Measurements from ENCODE around the gene FIZ1. TPM values are rescaled to one million over a fixed set of nuclear protein-coding genes. Genes with fewer than 3 reads are reported as not detected.

FIZ1 gene
- total RNA-seq, 1 experiment from 2014 or later = 6.3 TPM

- DNase-seq (ENCODE audit: low read depth) = no peak
These were observed 36.6 kb upstream of the FIZ1 start for GRCh38 chr19:55635856-55636440.

- DNase-seq (ENCODE audit: low read depth) = no peak
These were observed 36.0 kb upstream of the FIZ1 start for GRCh38 chr19:55635334-55635717.

- DNase-seq (ENCODE audit: low read depth) = no peak
These were observed 34.5 kb upstream of the FIZ1 start for GRCh38 chr19:55633861-55634260.

- DNase-seq (ENCODE audit: low read depth) = peak; percentile 90
These were observed 33.1 kb upstream of the FIZ1 start for GRCh38 chr19:55632463-55632834.

GRCh38 chr19:55626350-55626749 lies 27.0 kb upstream of the FIZ1 start:
- no peak for DNase-seq (ENCODE audit: low read depth)

DNA sequence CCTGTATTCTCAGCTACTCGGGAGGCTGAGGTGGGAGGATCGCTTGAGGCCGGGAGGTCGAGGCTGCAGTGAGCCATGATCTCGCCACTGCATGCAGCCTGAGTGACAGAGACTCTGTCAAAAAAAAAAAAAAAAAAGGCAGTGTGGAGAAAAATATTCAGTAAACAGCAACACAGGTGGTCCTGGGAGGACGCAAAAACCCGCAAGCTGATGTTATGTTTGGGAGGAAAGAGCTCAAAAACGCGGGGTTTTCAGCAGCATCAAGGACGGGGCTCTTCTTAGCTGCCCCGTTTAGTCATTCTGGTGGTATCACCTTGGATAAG lies 25.6 kb upstream of the FIZ1 start:
- DNase-seq (ENCODE audit: low read depth) = no peak

- DNase-seq (ENCODE audit: low read depth) = peak; percentile 86
These were observed 25.0 kb upstream of the FIZ1 start, which contains the start of gene ZNF784 for GRCh38 chr19:55624109-55625003. TSS of gene ZNF784 (minus strand) at chr19:55624566. CDS start at chr19:55624561, 5 bp downstream.

DNA sequence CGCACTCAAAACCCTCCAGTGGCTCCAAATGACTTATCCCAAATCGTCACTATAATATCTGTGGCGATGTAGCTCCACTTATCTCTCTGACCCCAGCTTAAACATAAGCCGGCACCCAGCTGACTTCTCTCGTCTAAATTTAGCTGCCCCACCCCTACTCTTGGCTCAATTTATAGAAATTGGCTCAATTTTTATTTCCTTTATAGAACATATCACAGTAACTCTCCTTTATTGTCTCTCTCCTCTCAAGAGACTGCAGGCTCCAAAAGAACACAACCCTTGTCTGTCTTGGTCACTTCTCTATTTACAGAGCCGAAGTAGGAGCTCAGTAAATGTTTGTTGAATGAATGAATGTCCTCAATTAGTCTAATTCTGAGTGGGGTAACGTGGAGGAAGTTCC lies 24.2 kb upstream of the FIZ1 start:
- no peak for DNase-seq (ENCODE audit: low read depth)

DNA sequence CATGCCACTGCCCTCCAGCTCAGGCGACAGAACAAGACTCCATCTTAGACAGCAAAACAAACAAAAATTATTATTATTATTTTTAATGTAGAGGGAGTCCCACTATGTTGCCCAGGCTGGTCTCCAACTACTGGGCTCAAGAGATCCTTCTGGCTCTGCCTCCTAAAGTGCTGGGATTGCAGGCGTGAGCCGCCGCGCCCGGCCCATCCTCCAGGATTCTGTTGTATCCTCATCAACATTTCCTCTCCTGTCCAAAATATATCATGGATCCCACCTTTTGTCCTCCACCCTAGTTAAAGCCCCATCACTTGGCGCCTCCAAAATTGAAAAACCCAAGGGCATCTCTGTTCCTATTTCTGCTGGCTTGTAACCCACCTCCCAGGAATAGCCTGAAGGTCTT lies 23.8 kb upstream of the FIZ1 start:
- DNase-seq (ENCODE audit: low read depth) = no peak

DNA sequence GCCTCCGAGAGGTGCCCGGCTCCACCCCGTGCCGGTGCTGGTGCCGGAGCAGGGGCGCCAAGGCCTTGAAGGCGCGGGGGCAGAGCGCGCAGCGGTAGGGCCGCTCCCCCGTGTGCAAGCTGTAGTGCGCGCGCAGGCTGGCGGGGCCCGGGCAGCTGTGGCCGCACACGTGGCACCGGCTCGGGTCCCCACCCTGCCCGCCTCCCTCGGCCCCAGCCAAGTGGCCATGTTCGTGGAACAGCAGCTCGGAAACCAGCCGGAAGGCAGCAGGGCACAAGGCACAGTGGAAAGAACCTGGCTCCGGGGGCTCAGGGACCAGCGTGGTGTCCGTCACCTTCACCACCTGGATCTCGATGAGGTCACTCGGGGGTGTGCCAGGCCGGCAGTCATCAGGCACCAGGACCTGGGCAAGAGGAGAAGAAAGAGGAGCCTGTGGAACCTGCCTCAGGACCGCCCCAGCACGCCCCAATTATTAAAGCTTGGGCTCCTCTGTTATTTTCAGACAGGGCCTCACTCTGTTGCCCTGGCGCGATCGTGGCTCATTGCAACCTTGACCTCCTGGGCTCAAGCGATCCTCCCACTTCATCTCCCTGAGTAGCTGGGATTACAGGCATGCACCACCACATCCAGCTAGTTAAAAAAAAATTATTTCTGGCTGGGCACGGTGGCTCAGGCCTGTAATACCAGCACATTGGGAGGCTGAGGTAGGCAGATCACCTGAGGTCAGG lies 23.1 kb upstream of the FIZ1 start:
- DNase-seq (ENCODE audit: low read depth) = no peak

- DNase-seq (ENCODE audit: low read depth) = no peak
These were observed 22.4 kb upstream of the FIZ1 start for GRCh38 chr19:55621673-55622231.

DNA sequence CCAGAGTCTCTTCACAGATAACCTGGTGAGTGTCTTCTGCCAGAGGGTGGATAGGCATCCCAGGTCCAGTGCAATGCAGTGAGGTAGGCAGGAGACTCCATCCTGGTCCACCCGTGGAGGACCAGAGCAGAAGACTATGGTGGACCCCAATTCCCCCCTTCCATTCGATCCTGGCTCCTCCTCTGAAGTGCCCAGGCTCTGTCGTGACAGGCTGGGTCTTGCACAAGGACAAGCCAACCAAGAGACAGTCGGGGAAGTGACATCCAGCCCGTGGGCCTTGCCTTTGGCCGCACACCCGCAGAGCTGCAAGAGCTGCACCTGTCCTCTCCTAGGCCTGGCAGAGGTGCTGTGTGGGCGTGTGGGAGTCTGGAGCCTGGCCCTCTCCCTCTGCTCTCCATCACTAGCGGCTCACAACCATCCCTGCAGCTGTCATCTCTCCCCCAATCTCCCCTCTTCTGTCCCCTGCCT lies 21.9 kb upstream of the FIZ1 start:
- DNase-seq (ENCODE audit: low read depth) = no peak

DNA sequence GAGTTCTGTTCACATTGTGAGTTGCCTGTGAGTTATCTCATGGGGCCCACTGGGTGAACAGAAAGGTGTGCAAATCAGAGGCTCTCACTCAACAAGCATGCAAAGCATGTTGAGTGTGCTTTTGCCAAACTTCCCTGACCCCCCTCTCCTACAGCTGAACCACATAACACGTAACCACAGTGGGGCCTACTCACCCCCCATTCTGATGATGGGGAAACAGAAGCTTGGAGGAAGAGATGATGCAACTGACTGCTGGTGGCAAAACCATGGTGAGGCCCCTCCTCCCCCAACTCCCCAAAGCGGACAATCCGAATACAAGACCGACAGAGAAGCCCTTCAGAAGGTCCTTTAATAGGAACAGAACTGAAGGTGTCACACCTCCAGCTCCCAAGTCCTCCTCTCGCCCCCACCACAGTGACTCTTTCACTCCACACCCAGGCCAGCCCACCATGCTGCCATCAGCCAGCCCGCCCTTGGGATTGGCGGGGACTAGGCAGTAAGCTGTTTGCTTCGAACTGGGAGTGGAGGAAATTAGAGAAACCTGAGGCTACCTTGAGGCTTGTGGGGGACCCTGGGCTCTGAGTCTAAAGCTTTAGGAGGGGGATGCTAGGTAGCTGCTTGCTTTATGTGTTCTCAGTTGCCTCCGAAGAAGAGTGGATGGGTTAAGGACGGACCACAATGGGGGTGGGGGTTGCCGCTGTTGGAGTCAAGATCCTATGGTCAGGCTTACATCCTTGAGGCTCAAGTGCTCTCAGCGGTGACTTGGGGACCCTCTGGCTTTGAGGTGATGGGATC lies 21.3 kb upstream of the FIZ1 start:
- no peak for DNase-seq (ENCODE audit: low read depth)

- no peak for DNase-seq (ENCODE audit: low read depth)
These were observed 20.0 kb upstream of the FIZ1 start for GRCh38 chr19:55619286-55619685.

DNA sequence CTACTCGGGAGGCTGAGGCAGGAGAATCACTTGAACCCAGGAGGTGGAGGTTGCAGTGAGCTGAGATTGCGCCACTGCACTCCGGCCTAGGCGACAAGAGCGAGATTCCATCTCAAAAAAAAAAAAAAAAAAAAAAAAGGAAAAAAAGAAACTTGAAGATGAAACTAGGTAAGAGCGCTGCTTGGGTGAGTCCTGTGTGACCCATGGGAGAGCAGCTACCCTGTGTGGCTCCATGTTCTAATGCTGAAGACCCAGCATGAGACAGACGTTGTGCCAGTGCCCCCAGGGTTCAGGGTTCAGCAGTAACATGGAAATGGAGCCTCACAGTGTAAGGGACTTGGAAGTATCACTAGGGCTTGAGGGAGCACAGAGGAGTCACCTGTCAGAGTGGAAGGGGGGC lies 19.1 kb upstream of the FIZ1 start:
- no peak for DNase-seq (ENCODE audit: low read depth)

DNA sequence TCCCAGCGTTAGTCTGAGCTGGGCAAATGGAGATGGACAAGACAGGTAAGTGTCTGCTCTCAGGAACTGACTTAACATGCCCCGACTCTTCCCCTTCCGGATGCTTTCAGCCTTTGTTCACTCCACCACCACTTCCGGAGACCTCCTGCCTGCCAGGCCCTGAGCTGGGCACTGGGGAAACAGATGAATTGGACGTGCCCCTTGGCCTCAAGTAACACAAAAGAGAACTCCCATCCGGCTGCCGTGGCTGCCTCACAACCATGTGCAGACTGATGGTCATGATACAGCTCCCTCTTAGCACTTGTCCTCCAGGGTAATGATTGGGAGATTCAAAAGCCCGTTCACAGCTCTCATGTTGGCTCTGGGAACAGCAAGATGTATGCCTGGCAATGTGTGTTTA lies 18.1 kb upstream of the FIZ1 start:
- no peak for DNase-seq (ENCODE audit: low read depth)

DNA sequence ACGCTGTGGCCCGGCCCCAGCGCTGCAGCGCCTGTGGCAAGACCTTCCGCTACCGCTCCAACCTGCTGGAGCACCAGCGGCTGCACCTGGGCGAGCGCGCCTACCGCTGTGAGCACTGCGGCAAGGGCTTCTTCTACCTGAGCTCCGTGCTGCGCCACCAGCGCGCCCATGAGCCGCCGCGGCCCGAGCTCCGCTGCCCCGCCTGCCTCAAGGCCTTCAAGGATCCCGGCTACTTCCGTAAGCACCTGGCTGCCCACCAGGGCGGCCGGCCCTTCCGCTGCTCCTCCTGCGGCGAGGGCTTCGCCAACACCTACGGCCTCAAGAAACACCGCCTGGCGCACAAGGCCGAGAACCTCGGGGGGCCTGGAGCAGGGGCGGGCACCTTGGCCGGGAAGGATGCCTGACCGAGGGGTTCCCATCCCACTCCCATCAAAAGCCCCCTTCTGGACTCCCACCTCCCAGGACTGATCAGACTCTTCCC lies 17.1 kb upstream of the FIZ1 start:
- DNase-seq (ENCODE audit: low read depth) = no peak

DNA sequence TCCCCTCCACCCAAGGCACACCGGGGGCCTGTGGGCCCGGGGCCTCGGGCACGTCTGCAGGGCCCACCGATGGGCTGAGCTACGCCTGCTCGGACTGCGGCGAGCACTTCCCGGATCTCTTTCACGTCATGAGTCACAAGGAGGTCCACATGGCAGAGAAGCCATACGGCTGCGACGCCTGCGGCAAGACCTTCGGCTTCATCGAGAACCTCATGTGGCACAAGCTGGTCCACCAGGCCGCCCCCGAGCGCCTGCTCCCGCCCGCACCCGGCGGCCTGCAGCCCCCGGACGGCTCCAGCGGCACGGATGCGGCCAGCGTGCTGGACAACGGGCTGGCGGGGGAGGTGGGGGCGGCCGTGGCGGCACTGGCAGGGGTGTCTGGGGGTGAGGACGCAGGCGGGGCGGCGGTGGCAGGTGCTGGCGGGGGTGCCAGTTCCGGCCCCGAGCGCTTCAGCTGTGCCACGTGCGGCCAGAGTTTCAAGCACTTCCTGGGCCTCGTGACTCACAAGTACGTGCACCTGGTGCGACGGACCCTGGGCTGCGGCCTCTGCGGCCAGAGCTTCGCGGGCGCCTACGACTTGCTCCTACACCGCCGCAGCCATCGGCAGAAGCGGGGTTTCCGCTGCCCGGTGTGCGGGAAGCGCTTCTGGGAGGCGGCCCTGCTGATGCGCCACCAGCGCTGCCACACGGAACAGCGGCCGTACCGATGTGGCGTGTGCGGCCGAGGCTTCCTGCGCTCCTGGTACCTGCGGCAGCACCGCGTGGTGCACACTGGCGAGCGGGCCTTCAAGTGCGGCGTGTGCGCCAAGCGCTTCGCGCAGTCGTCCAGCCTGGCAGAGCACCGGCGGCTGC lies 16.5 kb upstream of the FIZ1 start:
- DNase-seq (ENCODE audit: low read depth) = no peak

GRCh38 chr19:55614711-55615542 lies 15.6 kb upstream of the FIZ1 start:
- no peak for DNase-seq (ENCODE audit: low read depth)
